HG02642 (cell line): ENCODE results near the gene LYZL1.
"Not testable (repeated sequence)": the region's sequence is repeated elsewhere in the genome, so short reads cannot be mapped to it uniquely, and the experiment has no call there.

Experiments
- ATAC-seq: cut with Tn5 transposase; IDR thresholded peaks from one replicate; pipeline ENCODE4 v1.9.1; 2021; ENCODE audit warnings: mild to moderate bottlenecking; ENCODE audit not compliant: unreplicated experiment, poor library complexity

LYZL1 gene

DNA sequence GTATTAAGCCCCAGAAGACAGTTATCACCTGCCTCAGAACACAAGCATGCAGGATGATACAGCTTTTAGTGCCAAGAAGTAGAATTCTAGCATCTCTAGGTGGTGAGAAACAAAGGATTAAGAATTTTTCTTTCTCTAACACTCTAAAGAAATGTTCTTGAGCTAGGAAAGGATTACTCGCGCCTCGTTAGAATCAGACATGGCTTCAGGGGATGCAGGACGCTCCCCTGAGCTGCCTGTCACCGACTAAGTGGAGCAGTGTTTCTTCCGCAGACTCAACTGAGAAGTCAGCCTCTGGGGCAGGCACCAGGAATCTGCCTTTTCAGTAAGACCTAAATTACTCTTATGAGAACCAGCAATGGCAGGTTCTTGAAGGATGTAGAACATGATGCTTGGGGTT is at the start of gene LYZL1:
TSS of gene LYZL1 (plus strand) at position 165 of the 400 bp plus-strand sequence. CDS start 2,798 bp downstream, outside the sequence.
- not testable (repeated sequence) for ATAC-seq

DNA sequence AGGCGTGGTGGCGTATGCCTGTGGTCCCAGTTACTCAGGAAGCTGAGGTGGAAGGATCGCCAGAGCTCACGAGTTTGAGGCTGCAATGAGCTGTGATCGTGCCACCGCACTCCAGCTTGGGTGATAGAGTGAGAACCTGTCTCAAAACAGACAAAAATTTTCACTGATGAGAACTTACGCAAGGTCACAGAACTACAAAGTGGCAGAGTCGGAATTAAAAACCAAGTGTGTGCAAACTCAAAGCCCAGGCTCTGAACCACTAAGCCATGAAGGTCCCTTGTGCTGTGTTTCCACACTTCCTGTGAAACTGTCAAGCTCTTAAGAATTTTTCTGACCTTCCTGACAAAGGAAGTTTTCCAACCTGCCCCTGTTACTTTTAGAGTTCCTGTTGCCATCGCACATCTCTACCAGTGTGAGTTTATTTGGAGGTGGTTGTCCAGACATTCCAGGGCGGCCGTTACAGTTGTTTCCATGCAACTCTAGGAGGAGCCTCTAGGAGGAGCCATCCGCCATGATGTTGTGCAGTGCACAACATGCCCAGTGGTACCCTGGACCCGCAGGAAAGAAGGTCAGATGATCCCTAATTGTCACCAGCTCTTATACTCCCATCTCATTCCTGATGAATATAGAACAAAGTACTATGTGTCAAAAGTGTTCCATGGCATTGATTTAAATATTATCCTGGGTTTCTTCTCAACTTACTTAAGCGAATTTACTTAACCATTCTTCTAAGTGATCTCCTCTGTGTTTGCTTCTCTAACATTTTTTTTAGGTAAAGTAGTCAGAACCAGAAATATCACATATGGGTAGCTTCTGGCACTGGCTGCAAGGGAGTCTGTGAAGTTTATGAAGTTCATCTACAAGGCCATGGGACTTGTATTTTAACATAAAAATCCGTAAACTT is 49.0 kb upstream of the LYZL1 start:
- no peak for ATAC-seq

DNA sequence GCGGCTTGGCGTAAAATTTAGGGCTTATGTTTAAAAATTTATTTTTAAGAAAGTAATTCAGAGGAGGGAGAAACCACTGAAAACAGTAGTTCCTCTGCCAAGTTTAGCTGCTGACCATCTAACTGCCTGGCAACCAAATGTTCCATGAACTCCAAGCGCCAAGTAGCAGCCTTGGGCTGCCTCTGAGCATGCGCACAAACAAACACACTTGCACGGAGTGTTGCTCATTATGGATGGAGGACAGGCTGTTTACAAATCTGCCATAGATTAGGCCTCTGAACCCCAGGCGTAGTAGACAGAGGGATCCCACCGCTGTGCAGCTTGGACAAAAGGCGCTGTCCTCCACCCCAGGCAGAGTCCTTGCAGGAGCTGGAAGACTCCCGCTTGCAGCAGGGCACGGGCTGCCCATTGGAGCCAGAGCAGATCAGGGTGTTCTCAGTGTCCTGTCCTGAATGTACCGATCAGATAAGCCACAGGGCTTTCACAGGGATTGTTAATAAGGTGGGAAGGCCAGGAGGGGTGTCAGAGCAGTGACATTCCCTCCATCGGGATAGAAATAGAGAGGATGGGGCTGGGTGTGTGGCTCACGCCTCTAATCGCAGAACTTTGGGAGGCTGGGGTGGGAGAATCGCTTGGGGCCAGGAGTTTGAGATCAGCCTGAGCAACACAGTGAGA is 47.7 kb upstream of the LYZL1 start:
- no peak for ATAC-seq

DNA sequence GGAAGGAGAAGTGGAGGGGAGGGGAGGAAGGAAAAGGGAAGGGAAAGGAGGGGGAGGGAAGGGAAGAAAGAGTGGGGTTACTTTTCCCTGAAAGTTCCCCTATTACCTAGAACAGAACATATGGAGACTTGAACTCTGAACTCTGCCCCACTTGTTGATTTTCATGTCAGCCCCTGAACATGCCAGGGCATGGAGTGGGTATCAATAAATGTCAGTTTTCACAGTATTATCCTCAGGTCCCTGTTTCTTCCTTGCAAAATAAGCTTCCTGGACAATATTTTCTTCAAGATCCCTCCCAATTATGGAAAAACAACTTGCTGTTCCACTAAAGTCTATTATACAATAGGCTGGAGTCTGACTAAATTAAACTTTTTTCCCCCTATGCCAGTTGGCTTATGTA is 46.9 kb upstream of the LYZL1 start:
- ATAC-seq: no peak

DNA sequence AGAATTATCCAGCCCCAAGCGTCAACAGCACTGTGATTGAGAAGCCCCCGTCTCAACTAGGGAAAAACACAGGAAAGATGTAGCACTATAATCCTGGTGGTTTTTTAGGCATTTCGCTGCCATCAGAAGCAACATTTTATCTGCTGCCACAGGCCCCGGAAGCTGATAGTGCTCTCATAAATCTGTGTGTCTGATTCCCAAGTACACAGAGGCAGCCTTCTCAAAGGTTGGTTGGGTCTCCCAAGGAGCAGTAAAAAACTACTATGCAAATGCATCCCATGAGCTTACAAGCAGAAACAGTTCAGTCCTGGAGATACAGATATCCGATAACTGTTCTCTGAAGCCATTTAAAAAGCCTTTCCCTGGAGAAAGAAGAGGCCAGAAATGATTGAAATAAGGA is 45.8 kb upstream of the LYZL1 start:
- ATAC-seq: no peak

DNA sequence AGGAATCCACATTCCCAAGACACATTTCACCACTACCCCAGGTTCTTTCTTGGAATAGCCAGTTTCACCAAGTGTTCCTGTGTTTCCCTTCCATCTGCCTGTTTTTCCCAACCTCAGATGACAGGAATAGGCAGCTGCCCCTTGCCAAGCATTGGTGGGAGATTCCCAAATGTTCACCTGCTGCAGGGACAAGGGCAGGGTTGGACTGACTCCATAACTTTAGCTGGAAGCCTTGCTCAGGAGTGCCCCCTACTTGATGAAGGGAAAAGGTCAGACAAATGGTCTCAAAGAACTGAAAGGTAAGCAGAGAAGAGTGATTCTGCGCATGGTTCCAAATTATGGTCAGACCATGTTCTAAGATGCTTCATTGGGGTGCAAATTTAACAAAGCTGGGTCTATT is 45.1 kb upstream of the LYZL1 start:
- no peak for ATAC-seq

DNA sequence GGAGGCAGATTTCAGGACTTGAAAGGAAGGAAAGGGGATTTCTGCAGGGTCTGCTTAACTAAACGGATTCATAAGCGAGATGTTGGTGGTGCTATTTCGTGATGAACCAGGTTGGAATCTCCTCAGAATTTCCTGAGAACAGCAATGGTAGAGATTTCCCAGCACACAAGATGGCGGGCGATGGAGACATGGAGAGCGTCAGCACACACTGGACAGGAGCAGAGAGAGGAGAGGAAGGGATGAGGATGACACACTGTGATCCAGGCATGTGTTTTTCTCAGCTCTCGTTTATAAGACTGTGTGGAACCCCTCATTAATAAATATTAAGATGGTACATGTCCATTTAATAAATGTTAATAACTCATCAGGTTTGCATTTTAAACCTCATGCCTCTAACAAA is 43.9 kb upstream of the LYZL1 start:
- no peak for ATAC-seq

DNA sequence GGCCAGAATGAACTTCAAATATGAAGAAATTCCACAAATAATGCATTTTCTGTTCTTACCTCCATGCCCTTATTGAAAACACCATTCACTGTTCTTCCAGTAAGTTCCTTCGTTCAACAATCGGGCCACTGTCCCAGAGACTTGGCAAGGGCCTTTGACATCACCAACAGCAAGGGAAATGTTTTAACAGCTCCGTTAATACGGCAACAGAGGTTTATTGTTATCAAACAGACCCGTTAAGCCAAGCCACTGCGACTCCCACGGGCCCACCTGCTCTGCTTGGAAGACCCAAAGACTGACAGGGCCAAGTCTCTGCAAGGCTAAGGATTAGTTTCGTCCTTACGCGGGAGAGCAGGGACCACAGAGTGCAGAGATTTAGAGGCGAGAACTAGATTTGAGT is 43.4 kb upstream of the LYZL1 start:
- no peak for ATAC-seq

DNA sequence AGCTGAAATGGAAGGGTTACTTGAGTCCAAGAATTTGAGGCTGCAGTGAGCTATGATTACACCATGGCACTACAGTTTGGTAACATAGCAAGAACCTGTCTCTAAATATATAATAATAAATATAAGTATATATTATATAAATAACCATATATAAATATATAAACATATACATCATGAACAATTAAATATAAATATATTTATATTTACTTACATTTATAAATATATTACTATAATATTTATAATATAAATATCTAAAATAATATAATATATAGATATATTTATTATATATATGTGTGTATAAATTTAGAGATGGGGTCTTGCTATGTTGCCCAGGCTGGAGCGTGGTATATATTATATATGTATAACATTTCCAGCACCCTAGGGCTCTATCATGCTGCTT is 42.4 kb upstream of the LYZL1 start:
- no peak for ATAC-seq

DNA sequence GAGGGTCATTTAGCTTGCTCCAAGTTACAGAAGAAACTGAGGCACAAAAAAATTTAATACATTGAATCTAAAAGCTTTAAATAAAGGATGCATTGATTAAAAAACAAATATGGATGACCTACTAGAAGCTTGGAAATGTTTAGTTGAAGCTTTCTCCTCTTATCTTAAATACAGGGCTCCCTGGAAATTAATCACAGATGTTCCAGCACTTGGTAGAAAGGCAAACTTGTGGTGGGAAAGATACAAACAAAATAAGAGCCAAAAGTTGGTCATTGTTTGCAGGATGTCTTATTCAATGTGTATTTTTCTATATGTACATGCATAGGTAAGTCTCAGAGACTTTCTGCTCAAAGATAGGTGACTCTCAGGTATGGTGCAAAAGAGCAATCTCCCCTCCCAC is 40.7 kb upstream of the LYZL1 start:
- ATAC-seq: no peak

DNA sequence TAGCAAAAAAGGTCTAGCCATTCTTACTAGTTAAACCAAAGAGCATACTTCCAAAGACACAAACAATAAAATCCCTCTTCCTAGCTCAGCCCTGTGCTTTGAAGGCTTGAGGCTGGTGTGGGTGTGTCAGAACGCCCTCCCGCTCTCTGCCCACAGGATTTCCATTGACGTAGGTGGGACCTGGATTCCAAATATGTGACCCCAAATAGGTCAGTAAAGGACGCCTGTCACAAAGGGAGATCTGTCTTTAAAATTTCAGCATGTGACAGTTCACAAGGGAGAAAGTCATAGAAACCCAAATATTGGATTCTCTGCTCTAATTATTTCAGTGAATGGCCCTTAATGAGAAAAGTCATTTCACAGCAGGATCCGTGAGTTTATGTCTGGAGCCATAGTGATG is 39.9 kb upstream of the LYZL1 start:
- no peak for ATAC-seq

DNA sequence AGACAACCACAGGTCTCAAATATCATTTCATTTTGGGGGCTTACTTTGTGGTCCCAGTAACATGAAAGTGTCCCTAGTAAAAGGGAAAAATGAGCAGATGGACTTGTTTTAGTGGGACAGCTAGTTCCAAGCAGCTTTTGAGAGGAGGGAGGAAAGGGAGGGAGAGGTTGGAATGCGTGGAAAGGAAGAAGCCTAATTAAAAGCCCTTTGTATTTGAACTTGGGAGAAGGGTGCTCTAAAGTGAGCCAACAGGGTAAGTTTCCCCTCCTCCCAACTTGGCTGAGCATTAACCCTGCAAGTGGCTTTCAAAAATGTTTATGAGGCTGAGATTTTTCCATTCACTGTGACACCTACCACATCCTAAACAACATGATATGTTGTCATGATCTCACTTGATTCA is 38.8 kb upstream of the LYZL1 start:
- ATAC-seq: no peak

DNA sequence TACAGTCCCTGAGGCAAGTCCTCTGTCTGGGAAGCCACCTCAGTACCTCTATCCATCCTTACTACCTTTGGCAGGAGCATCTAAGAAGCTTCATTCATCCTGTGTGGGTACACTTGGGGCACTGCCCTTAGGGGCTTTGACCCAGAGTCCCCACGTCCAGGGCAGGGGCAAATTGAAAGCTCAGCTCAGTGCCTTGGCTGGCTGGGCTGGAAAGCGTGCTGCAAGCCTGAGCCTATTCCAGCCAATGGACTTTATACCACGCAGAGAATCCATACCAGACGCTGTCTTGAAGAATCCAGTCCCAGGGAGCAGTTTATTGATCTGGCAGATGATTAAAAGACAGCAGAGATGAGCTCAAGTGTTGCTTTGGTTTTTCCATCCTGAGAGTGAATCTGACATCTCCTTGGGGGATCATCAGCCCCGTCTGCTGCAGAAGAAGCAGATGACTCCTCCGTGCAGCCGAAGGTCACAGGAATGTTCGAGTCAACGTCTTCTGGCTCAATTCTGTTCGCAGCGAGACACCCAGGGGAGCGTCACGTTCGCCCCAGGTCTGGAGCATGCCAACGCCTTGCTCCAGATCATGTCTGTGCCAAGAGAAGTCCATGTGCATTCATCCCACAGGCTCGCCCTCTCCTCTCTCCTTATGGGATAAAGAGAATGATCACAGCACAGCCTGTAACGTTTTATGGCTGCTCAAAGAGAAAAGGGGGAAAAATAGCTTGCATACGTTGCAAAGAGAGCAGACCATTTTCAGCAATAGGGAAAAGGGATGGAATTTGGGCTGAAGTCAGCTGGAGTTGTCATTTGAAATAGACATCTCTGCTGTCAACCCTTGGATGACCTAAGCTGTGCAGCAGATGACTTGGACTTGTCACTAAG is 35.8 kb upstream of the LYZL1 start:
- ATAC-seq: no peak

DNA sequence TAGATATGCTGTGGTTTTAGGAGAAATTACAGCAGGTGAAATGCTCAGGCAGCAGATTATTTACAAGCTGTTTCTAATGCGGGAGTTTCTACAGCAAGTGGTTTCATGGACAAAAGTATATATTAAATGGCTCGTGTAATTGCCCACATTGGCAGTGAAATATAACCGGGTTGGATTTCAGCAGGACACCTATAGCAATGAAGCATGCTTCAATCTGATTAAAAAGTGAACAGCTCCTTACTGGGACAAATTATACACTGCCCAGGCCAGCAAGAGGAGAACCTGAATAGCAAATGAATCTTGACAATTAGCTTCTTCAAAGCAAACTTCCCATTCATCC is 35.2 kb upstream of the LYZL1 start:
- ATAC-seq: no peak

DNA sequence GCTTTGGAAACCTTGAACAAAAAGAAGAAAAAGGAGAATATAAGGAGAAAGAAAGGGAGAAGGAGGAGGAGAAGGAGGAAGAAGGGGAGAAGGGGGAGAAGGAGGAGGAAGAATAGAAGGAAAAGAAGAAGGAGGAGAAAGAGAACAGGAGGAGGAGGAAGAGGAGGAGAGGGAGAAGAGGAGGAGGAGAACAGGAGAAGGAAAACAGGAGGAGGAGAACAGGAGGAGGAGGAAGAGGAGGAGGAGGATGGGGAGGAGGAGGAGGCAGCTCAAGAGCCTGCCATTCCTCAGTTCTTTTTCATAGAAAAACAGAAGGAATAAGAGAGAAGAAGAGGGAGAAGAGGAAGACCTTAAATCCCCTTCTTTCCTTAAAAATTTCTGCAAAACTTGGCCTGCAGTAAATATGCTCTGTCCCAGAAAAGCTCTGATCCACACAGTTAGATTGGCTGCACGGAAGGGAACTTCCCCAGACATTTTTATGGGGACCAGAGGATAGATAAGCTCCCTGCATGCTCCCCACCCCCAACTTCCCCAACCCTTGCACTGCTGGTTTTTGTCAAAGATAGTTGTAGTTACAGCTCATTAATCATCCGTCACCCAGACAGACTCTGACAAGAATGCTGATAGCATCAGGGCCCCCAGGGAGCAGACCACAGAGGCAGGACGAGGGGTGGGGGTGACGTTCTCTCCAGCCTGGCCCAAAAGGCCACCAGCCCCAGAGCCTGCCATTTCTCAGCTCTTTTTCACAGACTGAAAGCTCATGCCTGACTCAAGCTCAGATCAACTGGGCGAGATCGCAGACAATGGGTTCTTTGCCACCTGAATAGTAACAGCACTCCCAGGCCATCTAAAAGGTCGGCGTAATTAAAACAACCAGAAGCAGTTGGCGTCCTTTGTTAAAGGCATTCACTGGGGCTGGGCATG is 34.5 kb upstream of the LYZL1 start:
- no peak for ATAC-seq

DNA sequence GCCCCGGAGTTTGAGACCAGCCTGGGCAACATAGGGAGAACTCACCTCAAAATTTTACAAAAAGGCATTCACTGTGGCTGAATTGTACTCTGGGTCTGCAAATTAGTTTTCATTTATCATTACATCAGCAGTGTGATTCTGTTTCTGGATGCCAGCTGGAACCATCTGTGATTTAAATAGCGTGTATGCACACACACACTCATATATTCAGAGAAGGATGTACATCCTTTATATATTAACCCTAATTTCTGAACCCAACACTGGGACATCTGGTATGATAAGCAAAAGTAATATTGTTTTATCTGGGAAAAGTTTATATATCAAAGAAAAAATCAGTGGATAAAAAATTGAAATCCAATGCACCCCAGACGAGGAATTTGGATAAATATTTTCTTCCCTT is 33.8 kb upstream of the LYZL1 start:
- ATAC-seq: no peak

DNA sequence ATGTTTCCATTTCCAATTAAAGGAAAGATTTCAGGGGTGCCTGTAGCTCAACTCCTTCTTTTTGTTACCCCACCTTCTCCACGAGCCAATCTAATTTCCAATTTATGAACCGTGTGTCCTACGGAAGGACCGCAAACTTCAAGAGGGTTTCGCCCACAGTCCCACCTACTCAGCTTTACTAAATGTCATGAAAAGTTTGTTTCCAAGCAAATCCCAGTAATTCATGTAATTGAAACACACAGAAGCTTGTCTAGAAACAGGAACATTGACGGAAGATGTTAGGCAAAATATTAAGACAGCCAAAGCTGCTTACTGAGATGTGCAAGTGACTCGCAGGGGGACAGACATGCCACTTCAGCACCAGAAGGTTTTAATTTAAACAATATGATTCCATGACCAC is 32.9 kb upstream of the LYZL1 start:
- no peak for ATAC-seq

DNA sequence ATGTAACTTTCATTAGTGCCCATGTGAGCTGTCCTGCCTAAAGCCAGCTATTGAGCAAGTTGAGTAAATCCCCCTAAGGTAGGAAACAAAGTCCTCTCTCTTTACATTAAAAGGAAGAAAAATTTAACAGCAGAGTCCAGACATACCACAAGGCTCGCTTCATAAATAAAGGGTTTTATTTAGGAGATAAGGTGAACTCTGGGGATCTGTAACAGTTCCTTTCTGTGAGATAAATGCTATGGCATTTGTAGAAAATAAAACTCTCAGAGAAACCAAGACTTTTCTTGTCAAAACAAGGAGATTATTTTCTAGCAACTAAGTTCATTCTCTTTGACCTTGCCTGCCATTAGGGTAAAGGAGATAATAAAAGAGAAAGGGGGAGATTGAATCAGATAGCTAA is 32.3 kb upstream of the LYZL1 start:
- no peak for ATAC-seq

DNA sequence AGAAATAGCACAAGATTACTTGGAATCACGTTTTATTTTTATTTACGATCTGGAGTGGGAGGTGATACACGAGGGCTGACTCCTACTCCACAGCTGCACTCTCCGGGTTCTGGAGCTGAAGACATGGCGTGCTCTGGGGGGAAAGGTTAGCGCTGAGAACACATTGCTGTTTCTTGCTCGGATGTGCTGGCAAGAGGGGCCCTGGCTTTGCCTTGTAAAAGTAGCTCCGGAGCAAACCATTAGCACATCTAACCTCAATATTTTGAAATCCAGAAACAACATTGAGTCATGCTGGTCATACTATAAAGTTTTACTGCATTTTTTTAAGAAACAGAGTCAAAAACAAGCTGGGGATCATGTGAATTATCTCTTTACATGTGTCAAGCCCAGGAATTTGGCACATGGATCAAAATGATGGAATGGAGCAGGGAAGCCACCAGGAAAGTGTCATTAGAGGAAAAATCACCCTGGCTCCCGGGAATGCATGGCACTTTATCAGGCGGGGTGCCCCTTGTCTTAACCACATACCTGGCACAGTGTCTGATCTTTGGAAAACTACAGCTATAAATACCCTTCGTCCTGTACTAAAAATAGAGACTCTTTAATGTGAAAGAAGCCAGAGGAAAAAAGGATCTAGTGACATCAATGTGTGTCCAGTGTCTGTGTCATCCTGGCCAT is 31.6 kb upstream of the LYZL1 start:
- no peak for ATAC-seq

DNA sequence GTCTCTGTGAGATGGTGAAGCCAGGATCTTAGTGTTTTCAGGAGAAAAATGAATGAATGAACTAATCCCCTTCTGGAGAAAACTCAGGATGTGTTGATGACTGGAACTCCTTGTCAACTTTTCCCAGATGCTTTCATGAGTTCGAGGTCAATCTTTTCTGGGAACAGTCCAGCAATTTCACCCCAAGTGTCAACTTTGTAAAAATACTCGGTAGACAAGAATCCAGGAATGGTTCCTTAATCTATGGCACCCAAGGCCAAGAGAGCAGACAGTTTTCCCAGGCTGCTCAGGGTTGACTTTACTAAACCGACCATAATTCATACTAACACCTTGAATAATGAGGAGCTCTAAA is 31.1 kb upstream of the LYZL1 start:
- ATAC-seq: no peak
